Measurements from ENCODE around the gene ZFR.
A peak's percentile ranks its signal among the peaks of the same experiment; 100 is the strongest.
"Not testable (repeated sequence)": the region's sequence is repeated elsewhere in the genome, so short reads cannot be mapped to it uniquely, and the experiment has no call there.

ZFR gene

DNA sequence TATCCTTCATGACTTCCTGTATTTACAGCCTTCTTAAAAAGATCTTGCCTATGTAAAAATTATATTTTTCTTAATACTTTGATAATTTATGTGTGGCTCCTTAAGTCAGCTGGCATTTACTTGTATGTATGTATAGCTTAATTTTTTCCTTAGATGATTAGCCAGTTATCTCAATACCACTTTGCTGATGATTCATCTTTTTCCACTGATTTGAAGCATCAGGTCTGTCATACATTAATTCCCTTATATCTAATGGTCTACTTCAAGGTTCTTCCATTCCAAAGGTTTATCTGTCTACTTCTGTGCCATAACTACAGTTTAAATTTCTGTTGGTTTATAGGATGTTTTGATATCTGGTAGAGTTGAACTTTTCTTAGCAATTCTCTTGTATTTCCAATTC lies 86.9 kb downstream of the ZFR start:
- DNase-seq: no peak

GRCh38 chr5:32355686-32356085 lies 88.9 kb downstream of the ZFR start:
- DNase-seq: no peak

DNA sequence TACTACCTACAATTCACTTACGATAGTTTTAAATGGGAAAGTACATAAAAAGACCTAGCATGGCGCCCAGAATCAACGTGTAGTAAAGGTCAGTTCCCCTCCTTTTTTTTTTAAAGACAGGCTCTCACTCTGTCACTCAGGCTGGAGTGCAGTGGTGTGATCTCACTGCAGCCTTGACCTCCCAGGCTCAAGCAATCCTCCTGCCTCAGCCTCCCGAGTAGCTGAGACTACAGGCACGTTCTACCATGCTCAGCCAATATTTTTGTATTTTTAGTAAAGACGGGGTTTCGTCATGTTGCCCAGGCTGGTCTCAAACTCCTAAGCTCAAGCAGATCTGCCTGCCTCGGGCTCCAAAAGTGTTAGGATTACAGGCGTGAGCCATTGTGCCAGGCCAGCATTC lies 91.1 kb downstream of the ZFR start:
- DNase-seq: no peak

- no peak for DNase-seq
These were observed 91.9 kb downstream of the ZFR start for GRCh38 chr5:32352685-32353084.

GRCh38 chr5:32346869-32347268 lies 97.7 kb downstream of the ZFR start:
- DNase-seq: no peak

GRCh38 chr5:32343058-32343672 lies 101.4 kb downstream of the ZFR start:
- DNase-seq: no peak

DNA sequence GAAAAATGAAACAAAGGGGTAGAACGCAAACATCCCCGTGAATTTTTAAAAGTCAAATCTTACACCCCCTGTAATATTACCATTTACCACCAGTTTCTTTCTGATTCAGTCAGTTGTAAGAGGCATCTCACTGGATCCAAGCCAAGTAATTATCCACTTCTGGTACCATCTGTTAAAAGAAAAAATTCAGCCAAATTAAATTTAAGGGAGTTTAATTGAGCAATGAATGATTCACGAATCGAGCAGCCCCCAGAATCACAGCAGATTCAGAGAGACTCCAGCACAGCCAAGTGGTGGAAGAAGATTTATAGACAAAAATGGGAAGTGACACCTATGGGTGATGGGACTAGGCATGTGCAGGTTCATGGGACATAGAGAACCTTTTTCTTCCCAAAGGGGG lies 101.9 kb downstream of the ZFR start:
- DNase-seq: peak; percentile 78

- peak; percentile 16 for DNase-seq
These were observed 104.7 kb downstream of the ZFR start for GRCh38 chr5:32339878-32340277.

DNA sequence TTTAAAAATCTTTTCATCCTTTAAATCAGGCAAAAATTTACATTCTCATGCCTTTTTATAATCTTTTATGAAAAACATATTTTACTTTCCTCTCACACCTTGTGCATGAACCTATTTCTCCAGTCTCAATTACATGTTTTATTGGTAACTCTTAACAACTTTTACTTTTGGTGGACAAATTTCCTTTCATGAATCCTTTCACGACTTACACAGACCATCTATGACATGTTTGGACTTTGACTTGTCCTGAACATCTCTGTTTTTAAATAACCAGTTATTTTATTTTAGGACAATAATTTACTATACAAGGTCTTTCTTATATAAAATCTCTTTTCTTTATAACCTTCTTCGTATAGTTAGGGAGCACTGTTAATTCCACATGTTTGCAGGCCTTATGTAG lies 105.3 kb downstream of the ZFR start:
- peak; percentile 56 for DNase-seq

DNA sequence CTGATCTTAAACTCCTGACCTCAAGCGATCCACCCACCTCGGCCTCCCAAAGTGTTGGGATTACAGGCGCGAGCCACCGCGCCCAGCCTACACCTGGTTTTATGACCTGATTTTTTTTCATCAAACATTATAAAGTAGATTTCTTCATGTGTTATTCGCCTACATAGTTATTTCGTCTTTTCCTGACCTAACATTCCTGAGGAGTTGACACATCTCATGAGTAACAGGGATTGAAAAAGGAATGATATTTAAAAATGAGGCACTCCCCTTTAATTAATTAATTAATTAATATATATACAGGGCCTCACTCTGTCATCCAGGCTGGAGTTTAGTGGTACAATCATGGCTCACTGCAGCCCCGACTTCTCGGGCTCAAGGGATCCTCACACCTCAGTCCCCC lies 111.6 kb downstream of the ZFR start:
- DNase-seq: no peak

DNA sequence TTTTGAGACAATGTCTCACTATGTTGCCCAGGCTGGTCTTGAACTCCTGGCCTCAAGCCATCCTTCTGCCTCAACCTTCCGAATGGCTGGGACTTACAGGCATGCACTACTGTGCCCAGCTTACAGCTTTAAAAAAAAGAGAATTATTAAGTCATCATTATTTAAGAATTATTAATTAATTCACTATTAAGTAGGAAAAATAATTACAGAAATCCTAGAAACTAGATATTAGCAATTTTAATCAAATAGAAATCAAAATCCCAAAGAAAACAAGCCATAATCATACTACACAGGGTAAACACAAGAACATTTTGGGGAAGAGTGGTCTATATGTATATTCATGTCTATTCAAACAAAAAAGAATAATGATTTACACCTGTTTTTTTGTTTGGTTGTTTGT lies 112.2 kb downstream of the ZFR start:
- DNase-seq: no peak

GRCh38 chr5:32331935-32332274 lies 112.6 kb downstream of the ZFR start:
- DNase-seq: no peak

DNA sequence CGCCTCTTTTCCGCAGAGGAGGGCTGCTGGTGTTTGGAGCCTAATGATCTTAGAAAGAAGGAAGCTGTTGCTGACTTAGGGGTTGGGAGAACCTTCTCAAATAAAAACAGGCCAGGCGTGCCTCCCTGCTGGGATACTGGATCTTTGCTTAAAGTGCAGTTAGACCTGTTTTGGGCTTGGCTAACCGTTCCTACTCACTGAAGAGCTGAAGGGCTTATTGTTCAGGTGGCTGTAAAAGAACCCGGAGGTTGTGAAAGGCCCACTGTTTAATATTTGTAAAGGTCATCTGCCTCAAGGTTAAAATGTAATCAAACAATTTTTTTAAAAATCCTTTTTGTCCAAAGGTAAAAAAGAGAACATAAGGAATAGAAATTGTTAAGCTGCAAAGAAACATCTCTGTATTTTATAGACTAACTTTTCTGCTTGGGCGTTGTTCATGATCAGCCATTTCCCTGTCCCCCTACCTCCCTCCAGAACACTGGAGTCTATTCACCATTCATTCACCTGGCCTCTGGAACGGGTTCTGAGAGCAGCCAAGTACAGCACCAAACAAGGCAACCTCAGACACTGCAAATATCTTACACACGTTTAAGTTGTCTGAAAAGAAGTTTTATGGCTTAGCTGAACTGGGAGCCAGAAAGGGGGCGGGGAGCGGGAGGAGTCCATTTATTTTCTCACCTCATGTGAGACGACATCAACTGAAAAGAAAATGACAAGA lies 113.2 kb downstream of the ZFR start:
- no peak for DNase-seq

- DNase-seq: no peak
These were observed 114.2 kb downstream of the ZFR start for GRCh38 chr5:32330126-32330971.

- DNase-seq: peak; percentile 77
These were observed 115.1 kb downstream of the ZFR start for GRCh38 chr5:32329395-32329834.

DNA sequence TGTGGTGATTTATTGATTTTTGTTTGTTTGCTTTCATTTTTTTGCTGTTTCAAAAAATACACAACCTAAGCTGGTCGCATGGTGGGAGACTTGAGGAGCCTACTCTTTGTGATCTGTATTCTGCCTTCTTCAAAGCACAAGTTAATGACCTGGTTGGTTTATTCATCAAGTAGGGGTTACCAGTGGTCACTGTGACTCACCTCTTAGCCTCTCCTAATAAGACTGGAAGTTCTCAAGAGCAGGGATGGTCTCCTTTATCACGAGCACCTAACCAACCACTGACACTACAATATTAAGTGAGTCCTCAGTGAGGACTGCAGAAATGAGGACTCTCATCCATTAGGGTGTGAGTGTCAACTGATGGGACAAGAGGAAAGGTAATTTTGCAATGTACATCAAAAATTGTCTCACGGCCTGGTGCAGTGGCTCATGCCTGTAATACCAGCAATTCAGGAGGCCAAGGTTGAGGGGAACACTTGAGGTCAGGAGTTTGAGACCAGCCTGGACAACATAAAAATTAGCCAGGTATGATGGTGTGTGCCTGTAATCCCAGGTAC lies 118.2 kb downstream of the ZFR start:
- no peak for DNase-seq

GRCh38 chr5:32325616-32326015 lies 118.9 kb downstream of the ZFR start:
- DNase-seq: no peak

- peak; percentile 85 for DNase-seq
These were observed 119.5 kb downstream of the ZFR start for GRCh38 chr5:32325062-32325461.

- peak; percentile 13 for DNase-seq
These were observed 120.8 kb downstream of the ZFR start for GRCh38 chr5:32323741-32324140.

GRCh38 chr5:32322882-32323281 lies 121.7 kb downstream of the ZFR start:
- DNase-seq: no peak

- DNase-seq: not testable (repeated sequence)
These were observed 122.8 kb downstream of the ZFR start for GRCh38 chr5:32321787-32322186.

DNA sequence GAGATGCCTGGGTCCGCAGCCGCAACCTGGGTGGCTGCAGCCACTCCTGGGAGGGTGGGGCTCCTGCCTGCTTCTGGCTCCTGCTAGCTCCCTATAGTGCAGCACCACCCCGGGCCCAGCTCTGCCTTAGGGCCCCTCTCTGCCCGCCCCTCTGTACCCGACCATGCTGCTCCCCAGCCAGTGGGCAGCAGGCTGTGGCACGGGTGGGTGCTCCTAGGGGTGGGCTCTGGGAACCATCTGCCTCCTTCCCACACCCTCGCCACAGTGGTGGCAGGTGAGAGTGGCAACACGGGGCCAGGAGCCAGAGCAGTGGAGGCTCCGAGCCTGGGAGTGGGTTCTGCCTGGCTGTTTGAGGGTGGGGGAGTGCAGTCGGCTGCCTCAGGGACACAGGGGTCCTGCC lies 124.0 kb downstream of the ZFR start:
- no peak for DNase-seq

DNA sequence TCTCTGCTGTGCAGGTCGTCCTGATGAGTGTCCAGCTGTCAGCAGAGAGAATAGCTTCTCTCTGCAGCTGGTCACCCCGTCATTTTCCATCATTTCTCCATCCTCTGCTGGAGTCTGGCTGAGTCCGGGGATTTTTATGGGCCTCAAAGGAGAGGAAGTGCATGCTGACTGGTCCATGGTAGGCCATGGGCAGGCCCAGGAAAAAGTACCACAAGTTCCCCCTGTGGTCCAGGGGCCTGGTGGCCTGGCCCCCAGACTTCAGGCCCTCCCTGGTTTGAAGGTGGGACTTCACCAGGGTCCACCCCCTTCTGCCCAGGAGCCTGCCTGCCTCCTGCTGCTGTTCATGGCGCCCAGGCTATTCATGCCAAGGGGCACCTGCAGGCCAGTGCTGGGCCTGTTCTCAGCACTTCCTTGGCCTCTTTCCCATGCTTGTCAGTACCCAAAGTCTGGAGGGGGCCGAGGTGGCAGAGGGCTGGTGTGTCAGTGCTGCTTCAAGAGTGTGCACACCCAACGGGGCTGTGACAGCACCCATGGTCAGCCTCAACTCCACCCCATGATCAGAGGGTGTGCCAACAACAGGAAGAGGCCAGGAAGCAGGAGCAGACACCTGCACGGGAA lies 124.5 kb downstream of the ZFR start:
- no peak for DNase-seq
